HG02798 (cell line): ENCODE results near the gene NINJ2.

Source experiments
- ATAC-seq: cut with Tn5 transposase; IDR thresholded peaks from one replicate; pipeline ENCODE4 v1.9.1; 2021; ENCODE audit warnings: mild to moderate bottlenecking; ENCODE audit not compliant: unreplicated experiment, poor library complexity

The NINJ2 gene

DNA sequence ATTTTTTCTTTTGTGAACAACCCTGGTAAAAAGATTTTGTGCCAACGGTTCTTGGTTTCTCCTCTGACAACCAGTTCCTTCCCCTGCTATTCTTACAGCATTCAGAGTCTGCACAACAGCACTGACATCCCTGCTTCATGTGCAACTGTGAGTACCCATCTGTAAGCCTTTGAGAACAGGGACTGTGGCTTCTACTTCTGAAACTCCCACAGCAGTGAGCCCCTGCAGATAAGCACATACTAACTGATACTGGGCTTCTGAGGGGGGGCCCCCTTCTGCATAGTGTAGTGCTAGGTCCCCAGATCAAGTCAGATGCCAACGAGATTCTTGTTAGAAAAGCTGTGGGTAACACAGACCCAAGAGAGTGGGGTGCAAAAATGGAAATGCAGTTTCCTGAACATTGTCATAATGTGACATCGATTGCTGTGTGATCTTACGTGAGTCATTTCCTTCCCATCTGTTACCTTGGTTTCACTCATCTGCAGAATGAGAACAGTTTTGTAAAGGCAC, 11.1 kb upstream of the NINJ2 start:
- peak; percentile 87 for ATAC-seq

DNA sequence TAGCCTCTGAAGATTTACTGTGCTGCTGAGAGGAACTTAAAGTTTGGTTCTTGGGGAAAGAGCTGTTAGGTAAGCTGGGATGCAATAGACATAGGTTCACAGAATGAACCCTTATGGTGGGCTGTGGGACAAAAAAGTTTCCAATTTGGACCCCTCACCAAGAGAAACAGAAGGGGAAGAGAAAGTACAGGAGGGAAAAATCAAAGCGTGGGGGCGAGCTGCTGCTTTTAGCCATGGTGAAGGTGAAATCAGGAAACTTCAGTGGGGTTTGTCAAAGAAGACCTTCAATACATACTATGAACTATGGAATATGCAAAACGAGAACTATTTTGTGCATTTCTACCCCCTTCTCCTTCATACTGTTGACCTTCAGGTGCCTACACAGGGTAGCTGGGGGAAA, 10.6 kb upstream of the NINJ2 start:
- peak; percentile 10 for ATAC-seq

DNA sequence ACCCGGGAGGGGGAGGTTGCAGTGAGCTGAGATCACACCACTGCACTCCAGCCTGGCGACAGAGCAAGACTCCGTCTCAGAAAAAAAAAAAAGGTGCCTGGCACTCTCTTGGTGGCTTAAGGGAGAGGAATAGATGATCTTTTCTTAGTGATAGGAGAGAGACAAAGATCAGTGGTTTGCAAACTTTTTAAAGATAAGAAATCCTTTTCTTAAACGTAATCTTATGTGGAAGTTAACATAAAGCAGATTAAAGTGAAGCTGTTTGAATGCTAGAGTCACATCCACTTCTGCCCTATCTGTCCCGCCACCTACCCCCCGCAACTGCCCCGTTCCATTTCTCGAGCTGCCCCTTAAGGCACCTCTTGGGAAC, 6.3 kb upstream of the NINJ2 start:
- ATAC-seq: no peak

DNA sequence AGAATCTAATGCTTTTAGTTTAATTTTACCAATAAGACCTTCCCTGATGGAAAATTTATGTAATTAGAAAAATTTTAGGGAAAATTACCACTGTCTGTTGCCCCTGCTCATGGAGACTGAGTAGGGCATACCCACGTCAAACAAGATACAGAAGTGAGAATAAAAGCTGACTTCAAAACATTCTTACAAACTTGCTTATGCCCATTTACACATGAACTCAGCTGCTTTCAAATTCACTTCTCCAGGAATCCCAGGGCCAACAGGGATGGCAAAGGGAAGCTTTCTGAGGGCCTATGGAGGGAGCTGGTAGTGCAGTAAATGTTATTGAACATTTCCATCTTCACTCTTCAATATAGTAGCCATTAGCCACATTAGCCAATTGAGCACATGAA, 4.8 kb upstream of the NINJ2 start:
- no peak for ATAC-seq

DNA sequence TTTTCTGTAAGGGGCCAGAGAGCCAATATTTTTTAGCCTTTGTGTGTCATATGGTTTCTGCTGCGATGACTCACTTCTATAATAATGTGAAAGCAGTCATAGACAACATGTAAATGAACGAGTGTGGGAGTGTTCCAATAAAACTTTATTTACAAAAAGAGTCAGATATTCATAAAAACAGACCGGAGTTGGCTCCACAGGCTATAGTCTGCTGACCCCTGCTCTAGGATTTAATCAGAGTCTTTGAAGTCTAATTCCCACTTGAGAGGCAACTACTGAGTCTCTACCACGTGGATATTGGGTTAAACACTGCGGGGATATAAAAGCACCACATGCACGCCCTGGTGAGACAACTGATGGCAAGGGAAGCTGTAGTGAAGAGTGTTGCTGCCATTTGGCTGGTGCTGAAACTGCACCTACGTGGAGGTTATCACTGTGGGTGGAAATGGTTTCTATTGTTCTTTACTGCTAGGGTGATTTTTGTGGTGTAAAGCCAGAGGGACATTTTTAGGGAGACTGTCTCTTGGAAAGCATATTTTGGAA, 3.6 kb upstream of the NINJ2 start:
- ATAC-seq: no peak

DNA sequence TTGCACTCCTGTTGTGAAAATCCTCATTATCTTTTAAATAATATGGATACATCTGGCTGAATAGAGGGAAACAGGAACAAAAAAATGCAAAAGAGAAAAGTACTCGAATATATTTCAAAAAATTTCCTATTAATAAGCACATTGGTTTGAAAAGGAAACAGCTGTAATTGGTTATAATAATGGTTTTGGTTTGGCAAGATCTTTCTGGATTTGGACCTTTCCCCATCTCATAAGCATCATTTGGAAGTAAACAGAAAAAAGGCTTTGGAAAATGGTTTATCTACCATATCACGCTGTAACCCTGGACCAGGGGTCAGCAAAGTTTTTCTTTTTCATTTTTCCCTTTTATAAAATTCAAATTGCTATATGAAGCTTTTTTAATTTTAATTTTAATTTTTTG, 2.8 kb upstream of the NINJ2 start:
- no peak for ATAC-seq

DNA sequence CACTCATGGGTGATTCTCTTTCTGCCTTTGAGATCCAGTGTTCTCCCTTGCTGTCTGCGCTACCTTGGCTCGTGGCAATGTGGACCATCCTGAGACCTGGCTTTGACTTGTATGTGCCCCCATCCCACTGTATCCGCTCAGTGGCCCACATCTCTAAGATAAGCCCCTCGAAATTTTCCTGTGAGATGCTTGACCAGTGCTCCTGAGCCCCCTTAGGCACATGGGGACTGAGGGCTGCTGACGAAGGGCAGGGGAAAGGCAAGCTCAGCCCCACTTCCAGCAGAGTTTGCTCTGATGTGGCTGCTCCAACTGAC, 1.5 kb upstream of the NINJ2 start:
- no peak for ATAC-seq

DNA sequence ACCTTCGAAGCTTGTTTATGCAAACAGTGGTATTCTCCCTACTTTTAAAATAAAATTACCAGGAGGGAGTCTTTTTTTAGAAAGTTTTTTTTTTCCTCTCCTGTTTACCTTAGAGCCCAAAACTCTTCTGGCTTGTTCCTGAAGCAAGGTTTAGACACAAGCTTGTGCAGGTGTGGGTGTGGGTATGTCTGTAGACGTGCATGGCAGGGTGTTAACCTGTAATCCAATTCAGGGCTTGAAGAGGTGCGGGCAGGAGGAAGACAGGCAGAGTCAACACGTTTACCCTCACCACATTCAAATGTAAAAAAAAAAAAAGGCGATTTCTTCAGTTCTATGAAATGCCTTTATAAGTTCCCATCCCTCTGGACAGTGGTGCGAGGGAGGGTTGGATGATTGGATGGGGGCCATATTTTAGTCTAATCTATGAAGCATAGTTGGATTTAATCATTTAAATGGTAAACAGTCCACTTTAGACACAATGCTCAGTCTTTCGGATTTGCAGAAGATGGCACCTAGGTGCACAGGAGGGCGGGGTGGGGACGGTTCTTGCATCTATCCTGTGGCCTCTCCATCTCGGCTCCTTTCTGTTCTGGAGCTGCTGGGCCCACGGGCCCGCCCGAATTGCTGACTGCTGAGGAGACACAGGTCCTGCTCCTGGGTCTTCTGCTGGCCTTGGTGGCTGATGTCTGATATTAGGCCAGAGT, 982 bp upstream of the NINJ2 start:
- no peak for ATAC-seq

DNA sequence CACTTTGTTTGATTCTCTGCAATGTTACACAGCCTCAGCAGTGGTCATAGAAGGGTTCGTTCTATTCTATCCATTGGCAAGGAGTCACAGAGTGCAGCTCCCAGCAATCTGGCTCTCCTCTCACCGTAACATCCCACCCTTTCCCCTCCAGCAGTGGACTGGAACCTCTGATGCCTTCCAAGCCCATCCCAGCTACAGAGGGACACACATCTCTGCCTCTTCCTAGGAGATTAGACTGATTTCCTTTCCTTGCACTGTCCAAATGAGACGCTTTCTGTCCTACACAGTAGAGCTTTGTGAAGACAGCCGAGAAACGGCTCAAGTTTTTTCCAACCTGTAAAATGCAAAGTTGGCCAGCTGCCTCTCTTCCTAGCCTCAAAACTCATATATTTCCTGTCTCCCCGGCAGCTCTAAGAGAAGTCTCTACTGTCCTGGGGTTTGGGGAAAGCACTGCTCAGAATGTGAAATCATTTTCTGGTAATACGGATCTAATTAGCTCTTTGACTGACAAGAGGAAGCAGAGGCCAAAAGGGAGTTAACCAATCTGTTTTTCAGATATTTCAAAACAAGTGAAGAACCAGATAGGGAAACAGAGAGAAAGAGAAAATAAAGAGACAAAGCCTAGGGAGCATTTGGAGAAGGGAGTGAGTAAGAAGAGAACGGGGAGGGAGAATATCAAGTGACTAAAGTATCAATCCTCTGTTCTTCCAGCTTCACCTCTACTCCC, 516 bp downstream of the NINJ2 start:
- ATAC-seq: no peak

DNA sequence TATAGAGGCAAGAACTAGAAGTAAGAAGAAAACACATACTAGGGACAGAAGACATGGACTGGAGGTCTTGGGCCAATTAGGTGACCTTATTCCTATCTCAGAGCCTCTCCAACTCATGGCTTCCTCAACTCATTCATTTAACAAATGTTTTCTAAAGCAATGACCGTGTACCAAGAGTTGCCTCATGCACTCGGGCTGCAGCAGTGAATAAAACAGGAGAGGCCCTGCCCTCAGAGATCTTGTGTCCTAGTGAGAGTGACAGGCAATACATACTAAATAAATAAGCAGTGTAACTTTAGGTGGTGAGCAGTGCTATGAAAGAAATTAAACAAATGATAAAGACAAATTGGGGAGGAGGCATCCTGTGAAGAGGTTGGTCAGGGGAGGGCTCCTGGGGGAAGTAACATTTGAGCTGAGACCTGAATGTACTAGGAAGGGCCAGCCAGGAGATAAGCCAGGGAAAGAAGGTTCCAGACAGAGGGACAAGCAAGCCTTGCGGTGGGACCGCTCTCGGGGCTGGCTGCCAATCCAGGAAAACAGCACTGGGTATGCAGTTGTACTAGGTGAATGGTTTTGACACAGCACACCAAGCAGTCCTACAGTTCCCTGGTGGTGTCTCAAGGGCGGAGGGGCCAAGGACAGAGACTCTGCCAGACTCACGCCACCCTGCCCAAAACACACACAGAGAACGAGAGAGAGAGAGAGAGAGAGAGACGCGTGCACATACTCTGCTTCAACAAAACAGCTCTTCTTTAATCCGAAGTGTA, 1.3 kb downstream of the NINJ2 start:
- ATAC-seq: no peak

DNA sequence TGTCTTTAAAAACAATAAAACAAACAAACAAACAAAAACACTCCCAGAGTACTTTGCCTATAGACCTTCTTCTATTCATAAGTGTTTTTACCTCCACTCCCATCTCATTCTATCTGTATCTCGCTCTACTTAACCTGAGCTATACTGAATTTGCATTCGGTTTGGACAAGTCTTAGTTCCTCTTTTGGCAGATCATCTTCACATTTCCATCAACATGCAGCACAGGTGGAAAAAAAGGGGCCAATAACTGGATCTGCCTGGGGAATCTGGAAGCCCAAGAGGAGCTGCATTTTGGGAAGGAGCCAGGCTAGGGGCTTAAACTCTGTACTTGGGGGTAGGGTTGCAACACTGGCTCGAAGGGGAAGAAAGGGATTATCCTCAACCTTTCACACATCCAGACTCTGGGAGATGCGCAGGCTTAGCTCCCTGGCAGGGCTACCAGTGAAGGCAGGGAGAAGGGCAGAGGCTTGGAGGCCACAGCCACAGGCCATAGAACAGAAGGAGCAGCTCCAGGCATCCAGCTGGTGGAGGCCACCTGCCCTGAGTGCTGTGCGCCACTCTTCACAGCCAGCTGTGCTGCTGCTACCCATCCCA, 4.1 kb downstream of the NINJ2 start:
- ATAC-seq: peak; percentile 62

DNA sequence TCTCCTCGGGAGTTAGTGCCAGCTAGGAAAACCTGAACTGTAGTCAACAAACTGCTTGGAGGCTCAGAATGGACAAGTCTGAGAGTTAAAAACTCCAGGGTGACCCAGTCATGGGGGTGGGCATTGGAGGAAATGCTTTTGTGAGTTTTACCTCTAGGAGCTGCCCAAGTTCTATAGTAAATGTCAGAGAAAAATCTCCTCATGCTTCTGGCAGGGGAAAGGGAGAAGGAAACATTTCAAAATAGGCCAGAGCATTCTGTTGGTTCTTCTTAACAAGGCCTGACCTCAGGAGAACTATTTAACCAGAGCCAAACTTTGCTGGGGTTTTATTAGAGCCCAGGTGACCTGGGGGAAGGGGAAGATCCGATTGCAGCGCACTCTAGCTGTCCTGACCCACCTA, 12.3 kb downstream of the NINJ2 start:
- no peak for ATAC-seq

DNA sequence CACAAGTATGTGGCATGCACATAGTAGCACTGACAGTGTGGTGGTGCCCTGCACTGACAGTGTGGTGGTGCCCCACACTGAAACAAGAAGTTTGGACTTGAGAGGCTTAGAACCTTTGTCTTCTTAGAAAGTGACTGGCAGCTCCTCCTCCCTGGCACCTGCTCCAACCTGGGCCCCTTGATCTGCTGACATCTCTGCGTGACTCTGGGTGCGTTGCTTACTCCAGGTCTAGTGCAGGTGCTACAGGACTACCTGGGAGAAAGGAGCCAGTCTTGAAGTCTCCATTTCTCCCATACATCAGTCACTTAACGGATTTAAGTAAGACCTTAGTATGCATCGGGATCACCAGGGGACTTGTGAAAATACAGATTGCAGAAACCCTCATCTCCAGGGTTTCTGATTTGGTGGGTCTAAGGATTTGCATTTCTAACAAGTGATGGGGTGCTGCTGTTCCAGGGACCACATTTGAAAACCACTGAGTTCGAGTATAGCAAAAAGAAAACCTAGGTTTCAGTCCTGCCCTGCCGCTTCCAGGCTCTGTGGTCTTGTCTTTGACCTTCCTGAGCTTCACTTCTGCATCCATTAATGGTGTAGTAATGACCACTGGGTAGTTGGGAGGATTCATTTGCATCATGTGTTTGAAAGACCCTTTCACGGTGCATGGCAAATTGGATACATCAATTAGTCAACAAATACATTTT, 15.7 kb downstream of the NINJ2 start:
- ATAC-seq: no peak

DNA sequence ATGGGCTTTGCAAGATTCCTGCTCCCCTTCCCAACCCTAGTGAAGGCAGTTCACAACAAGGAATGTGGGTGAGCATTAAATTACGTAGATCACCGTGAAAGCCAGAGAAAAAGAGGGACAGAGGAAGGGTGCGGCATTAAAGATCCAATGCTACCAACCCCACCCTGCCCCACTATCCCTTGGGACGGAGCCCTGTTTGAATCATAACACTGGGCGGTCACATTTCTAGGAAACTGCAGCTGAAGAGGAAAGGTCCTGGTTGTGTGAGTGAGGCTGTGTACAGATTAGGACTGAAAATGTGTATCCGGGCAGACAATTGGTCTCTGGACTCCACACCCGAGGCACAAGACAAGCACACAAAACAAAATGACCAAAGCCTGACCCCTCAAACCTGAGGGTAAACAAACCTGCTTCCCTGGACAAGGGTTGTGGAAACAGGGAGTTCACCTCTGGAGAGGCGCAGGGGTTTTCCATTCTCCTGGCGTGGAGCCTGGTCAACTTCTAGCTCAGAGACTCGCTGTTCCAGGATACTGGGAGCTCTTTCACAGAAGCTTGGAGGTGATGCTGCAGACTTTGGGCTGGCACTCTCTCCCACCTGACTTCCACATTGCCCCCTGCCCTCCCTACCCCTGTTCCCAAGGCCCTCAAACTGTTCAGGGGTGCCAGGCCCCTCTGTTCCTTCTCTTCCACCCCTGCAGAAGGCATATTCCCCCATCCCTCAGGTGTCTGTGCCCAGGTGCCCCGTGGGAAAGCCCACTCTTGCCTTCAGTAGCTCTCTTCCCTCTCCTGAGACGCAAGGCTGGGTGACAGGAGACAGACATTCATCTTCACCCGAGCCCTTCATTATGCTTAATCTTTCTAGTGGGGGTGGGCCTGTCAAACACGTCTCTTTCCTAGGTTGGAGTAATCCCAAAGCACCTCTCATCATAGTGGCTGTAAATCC, 16.5 kb downstream of the NINJ2 start:
- ATAC-seq: no peak

DNA sequence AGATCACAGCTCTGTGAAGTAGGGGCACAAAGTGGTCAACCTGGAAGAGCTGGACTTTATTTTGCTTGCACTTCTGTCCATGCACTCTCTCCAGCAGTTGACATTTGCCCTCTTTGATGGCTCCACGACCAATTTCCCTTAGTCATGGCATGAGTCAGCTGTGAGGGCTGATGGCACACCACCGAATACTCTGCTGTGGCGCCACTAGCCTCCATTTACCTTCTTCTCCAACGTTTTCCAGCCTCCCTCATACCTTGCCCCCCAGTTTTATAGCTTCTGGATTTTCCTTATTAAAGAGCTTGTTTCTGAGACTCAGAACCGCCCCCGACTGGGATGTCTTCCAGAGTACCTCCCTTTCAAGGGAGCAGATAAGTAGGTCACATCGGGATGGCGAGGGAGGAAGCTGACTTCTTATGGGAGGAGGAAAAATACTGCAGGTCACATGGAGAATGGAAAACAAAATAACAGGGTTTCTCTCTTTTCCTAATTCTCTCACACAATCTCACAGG, 17.6 kb downstream of the NINJ2 start:
- no peak for ATAC-seq

DNA sequence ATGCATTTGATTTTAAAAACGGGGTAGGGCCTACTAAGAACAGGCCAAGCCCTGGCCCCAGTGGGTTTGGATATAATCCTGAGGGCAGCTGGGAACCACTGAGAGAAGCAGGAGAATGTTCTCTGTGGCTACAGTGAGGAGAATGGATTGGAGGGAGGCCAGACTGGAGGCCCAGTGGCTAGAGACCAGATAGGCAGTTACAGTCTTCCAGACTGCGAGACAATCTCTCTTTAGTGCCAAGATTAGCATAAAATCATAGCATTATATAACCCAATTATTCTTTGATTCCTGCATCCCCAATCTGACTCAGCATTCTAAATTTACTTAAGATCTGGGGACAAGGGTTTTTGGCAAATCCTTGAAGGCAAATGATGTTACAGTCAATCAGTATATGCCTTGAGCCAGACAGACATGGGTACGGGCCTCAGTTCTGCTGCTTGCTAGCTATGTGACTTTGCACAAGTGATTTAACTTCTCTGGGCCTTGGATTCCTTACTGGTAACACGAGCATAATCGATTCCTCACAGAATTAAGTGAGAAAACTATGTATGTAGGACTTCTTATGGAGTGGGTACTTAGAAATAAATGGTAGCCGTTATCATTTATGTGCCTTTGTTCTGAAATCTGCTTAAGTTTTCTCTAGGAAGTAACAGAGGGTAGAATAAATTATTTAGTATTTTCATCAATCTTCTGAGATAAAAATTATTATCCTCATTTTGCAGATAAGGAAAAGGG, 18.3 kb downstream of the NINJ2 start:
- no peak for ATAC-seq

DNA sequence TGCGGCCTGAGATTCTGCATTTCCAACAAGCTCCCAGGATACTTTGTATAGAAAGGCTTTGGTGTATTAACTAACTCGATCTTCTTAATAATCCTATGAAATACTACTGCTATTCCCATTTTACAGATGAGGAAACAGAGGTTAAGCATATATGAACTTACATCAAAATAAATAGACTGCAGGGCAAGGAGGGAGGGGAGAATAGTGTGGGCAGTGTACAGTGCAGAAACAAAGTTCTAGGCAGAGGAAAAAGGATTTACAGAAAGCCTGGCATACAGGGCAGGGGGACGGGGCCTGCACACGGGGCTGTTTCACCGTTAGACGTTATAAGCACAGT, 19.0 kb downstream of the NINJ2 start:
- ATAC-seq: no peak
